ENCODE results near the gene KRT72.

Gene KRT72

GRCh38 chr12:52643233-52644077 lies 42.2 kb upstream of the KRT72 start:
- Histone ChIP-seq H3K4me3 (replicated peaks; ENCODE audit: insufficient read depth, low read length) (no peak overlapping the region), H3K27me3 (ENCODE audit: insufficient read depth, poor library complexity, severe bottlenecking) (no peaks in the 10 kb centered on the region), H3K27ac (replicated peaks) (no peak overlapping the region)
- no peak for DNase-seq (ENCODE audit: low read depth in 1 of 2, low spot score in 1 of 2)
- TF ChIP-seq POLR2AphosphoS5 (IDR thresholded peaks at IDR 0.05; ENCODE audit: low read depth), result no peak
- no peak for TF ChIP-seq SPI1 (IDR thresholded peaks at IDR 0.05; ENCODE audit: borderline replicate concordance, low read depth)
- TF ChIP-seq REST (IDR thresholded peaks at IDR 0.05; ENCODE audit: insufficient replicate concordance, low read depth), result no peak
- TF ChIP-seq GABPA (IDR thresholded peaks at IDR 0.05; ENCODE audit: low read depth), result no peak
- TF ChIP-seq CTCF (IDR thresholded peaks at IDR 0.05; ENCODE audit: insufficient read depth, low read length), result no peak

GRCh38 chr12:52641468-52641867 lies 40.2 kb upstream of the KRT72 start:
- H3K27me3 ChIP-seq (ENCODE audit: insufficient read depth, poor library complexity, severe bottlenecking), result no peaks in the 10 kb centered on the region

More at GRCh38 chr12:52641468-52641867, 40.2 kb upstream of the KRT72 start:
- H3K27ac ChIP-seq (replicated peaks), result no peak overlapping the region
- H3K4me3 ChIP-seq (replicated peaks; ENCODE audit: insufficient read depth, low read length), result no peak overlapping the region
- no peak for DNase-seq (ENCODE audit: low read depth in 1 of 2, low spot score in 1 of 2)
- no peak for TF ChIP-seq GABPA (IDR thresholded peaks at IDR 0.05; ENCODE audit: low read depth)
- TF ChIP-seq POLR2AphosphoS5 (IDR thresholded peaks at IDR 0.05; ENCODE audit: low read depth), result no peak
- no peak for TF ChIP-seq SPI1 (IDR thresholded peaks at IDR 0.05; ENCODE audit: borderline replicate concordance, low read depth)
- no peak for TF ChIP-seq CTCF (IDR thresholded peaks at IDR 0.05; ENCODE audit: insufficient read depth, low read length)
- no peak for TF ChIP-seq REST (IDR thresholded peaks at IDR 0.05; ENCODE audit: insufficient replicate concordance, low read depth)
